GM18508 (cell line): ENCODE data around the gene MINDY3.
"Not testable (repeated sequence)": the region's sequence is repeated elsewhere in the genome, so short reads cannot be mapped to it uniquely, and the experiment has no call there.

Source experiments
- ATAC-seq: cut with Tn5 transposase; IDR thresholded peaks from one replicate; pipeline ENCODE4 v1.9.1; 2021; ENCODE audit warnings: moderate number of reproducible peaks; ENCODE audit not compliant: insufficient read depth, unreplicated experiment

The MINDY3 gene

GRCh38 chr10:15859906-15860691 is at the start of gene MINDY3:
Gene MINDY3 (minus strand): TSS chr10:15860507. CDS start chr10:15860299, 208 bp downstream.
- ATAC-seq, result peak; percentile 86

DNA sequence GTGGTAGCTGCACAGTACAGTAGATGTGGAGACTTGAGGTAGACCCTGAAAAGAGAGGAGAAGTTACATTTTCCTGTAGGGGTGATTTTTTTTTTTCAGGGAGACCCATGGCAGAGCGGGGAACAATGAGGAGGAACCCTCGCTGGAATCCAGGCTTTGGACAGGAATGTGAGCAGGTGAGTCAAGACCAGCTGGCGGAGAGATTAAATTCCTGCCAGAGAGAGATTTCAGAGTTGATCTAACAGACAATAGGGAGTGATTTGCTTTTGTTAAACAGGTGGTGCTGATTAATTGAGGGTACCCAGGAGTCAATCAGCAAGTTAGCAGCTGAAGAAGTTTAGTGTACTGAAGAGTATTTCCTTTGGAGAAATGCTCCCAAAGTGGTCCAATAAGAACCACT is 41.6 kb upstream of the MINDY3 start:
- no peak for ATAC-seq

- ATAC-seq, result no peak
These were observed 37.7 kb upstream of the MINDY3 start for GRCh38 chr10:15898046-15898445.

DNA sequence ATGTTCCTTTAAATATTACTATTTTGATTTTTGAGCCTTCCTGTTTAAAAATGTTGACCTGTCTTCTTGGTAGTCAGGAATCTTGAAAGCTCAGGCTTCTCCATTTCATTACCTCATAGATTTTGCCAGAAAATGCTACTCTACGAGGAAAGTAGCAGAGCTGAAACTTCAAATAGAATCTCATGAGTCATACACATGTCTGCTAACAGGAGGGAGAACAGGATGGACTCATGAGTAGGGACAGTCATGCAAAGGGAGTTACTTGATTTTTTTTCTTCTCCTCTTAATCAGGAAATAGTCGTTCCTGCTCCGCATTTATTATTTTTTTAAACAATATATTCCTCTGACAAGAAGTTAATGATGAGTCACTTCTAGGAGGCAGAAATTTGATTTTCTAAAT is 37.0 kb upstream of the MINDY3 start:
- ATAC-seq, result no peak

GRCh38 chr10:15896654-15897053 is 36.3 kb upstream of the MINDY3 start:
- no peak for ATAC-seq

DNA sequence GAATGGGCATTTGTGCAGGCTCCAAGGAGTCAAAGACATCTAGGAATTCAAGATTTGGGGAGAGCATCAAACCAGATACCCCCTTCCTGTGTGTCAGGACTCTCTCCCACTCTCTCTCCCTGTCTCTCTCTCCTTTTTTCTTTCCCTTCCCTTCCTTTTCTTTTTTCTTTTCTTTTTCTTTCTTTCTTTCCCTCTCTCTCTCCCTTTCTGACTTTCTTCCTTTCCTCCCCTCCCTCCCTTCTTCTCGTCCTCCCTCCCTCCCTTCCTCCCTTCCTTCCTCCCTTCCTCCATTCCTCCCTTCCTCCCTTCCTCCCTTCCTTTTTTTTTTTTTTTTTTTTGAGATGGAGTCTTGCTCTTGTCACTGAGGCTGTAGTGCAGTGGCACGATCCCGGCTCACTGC is 24.1 kb upstream of the MINDY3 start:
- ATAC-seq, result no peak

DNA sequence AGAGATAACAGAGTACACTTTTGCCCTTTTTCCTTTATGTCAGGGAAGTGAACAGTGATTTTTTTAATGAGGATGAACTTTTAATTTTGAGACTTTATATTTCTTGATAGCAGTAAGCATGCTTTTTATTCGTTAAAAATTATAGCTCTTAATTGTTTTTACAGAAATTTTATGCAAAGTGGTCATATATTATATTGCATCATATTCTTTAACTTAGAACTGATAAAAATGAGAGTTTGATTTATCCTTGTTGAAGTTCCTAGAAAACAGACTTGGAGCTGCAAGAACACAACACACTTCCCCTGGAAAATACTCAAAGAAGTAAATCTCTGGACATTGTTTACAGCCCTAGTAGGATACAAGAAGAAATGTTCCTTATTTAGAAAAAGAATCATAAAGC is 21.2 kb upstream of the MINDY3 start:
- ATAC-seq, result no peak

- ATAC-seq, result no peak
These were observed 19.4 kb upstream of the MINDY3 start for GRCh38 chr10:15879663-15880062.

DNA sequence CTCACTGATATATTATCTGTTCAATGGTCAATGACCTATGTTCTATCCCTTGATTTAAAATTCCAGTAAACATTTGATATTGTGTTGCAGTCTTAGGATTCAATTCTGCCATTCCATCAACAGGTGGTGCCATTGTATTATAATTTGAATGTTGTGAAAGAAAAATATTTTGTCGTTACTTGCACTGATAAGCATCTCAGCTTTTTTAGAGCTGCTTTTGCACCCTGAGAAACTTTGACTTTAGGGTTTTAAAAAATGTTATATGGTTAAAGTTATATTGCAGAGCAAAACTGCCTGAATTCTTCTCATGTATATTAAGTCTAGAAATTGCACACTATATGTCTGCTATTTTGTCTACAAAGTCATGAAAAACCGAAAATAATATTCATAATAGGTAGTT is 18.8 kb upstream of the MINDY3 start:
- ATAC-seq, result no peak

- no peak for ATAC-seq
These were observed 17.7 kb upstream of the MINDY3 start for GRCh38 chr10:15877836-15878576.

DNA sequence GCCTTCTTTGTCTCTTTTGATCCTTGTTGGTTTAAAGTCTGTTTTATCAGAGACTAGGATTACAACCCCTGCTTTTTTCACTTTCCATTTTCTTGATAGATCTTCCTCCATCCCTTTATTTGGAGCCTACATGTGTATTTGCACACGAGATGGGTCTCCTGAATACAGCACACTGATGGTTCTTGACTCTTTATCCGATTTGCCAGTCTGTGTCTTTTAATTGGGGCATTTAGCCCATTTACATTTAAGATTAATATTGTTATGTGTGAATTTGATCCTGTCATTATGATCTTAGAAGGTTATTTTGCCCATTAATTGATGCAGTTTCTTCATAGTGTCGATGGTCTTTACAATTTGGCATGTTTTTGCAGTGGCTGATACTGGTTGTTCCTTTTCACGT is 16.0 kb upstream of the MINDY3 start:
- ATAC-seq, result not testable (repeated sequence)

GRCh38 chr10:15872645-15873044 is 12.3 kb upstream of the MINDY3 start:
- not testable (repeated sequence) for ATAC-seq

GRCh38 chr10:15871823-15872222 is 11.5 kb upstream of the MINDY3 start:
- ATAC-seq, result no peak

DNA sequence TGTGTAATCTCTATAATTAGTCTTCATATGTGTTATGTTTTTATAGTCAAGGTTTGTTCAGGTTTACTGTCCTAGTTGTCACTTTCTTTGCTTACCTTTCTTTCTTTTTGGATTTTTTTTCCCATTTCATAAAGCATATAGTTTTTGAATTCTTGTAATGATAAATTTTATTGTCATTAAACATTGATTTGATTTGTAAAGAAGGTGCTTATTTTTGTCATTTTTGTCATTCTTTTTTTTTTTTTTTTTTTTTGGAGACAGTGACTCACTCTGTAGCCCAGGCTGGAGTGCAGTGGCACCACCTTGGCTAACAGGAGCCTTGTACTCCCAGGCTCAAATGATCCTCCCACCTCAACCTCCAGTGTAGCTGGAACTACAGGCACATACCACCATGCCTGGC is 9.6 kb upstream of the MINDY3 start:
- no peak for ATAC-seq

- no peak for ATAC-seq
These were observed 7.7 kb upstream of the MINDY3 start for GRCh38 chr10:15868006-15868405.

DNA sequence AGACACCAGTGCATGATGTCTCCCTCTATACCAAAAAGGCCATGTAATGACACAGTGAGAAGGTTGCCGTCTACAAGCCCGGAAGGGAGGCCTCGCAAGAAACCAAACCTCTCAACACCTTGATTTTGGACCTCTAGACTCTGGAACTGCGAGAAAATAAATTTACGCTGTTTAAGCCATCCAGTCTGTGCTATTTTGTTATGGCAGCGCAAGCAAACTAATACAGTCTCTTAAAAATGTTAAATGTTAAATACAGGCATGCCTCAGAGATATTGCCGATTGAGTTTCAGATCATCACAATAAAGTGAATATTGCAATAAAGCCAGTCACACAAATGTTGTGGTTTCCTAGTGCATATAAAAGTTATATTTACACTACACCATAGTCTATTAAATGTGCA is 5.0 kb upstream of the MINDY3 start:
- ATAC-seq, result no peak

DNA sequence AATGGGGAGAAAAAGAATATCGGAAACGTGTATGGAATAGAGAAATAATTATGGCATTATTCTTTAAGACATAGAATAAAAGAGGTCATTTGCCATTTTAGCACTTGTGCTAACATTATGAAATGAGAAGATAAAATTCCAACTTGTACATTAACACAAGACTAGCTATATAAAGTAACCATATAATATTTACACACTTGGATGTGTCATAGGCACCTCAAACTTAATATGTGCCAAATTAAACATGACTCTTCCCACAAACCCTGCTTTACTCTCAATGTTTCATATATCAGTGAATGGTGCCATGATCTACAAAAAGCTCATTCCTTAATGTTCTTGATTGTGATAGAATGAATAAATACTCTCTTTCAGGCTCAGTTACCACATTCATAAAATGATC is 4.1 kb upstream of the MINDY3 start:
- no peak for ATAC-seq

DNA sequence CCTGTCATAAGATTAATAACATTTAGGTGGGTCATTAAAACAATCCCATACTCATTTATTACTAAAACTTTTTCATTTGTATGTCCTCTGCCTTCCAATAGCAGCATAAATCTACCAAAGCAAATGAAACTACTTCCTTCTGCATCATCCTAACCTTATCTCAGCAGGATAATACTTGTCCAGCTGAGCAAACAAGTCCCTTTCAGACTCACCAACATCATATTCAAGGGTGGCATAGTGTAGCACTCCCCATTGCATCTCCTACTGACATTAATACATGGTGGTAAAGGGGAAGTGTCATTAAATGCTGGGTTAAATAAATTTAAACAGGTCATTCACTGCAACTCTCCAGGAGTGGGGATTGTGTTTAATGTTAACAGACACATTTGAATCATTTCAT is 3.4 kb upstream of the MINDY3 start:
- no peak for ATAC-seq

GRCh38 chr10:15863323-15863722 is 3.0 kb upstream of the MINDY3 start:
- ATAC-seq, result no peak

GRCh38 chr10:15860692-15861201 is 440 bp upstream of the MINDY3 start:
- ATAC-seq, result no peak

DNA sequence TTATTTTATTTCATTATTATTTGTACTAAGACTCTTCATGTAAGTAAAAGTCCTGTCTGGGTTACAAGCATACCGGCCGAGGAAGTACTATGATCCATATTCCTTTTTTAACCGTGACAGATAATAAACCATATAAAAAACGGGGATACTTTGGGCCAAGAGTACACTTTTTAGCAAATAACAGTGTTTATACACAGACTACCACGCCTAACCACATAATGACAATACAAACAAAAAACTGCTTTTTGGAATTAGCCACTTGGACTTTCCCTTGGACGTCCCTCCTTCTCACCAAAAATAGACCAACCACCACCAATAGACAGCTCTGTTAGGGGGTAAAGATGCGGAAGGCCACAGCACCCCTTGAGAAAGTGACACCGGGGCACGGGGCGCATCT is 800 bp downstream of the MINDY3 start:
- ATAC-seq, result peak; percentile 44

- ATAC-seq, result no peak
These were observed 1.4 kb downstream of the MINDY3 start for GRCh38 chr10:15858861-15859281.
